ENCODE results near the gene RGS4. TPM values are rescaled to one million over a fixed set of nuclear protein-coding genes. Genes with fewer than 3 reads are reported as not detected.

Gene RGS4
- total and polyA plus RNA-seq, 2 of the 13 experiments (the other 11 are each of a cell fraction or from before 2014, with no cell fraction given): not detected

GRCh38 chr1:163119707-163120106 is 50.5 kb downstream of the RGS4 start (continued):
- TF ChIP-seq STAT6 (CRISPR knock-in tag; IDR thresholded peaks at IDR 0.05; ENCODE audit: borderline replicate concordance) (no peak), ZNF17 (CRISPR knock-in tag; IDR thresholded peaks at IDR 0.05) (no peak), ZKSCAN8 (CRISPR knock-in tag; IDR thresholded peaks at IDR 0.05; ENCODE audit: borderline replicate concordance) (no peak)

DNA sequence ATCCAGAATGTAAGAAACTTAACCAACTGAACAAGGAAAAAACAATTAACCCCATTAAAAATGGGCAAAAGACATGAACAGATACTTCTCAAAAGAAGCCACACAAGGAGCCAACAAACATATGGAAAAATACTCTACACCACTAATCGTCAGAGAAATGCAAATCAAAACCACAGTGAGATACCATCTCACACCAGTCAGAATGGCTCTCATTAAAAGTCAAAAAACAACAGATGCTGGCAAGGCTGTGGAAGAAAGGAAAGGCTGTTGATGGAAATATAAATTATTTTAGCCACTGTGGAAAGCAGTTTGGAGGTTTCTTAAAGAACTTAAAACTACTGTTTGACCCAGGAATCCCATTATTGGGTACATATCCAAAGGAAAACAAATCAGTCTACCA is 51.2 kb downstream of the RGS4 start:
- FAIRE-seq (no peak), DNase-seq (ENCODE audit: low spot score) (no peak), ATAC-seq (no peak)
- Histone ChIP-seq H2AFZ (ENCODE audit: low read length) (no peak overlapping the region), H3K36me3 (replicated peaks in 1 of 2; ENCODE audit: control insufficient read depth in 1 of 2, insufficient read depth in 2 of 2, low read length in 2 of 2) (no peaks in the 10 kb centered on the region), H4K20me1 (ENCODE audit: insufficient read depth, low read length) (no peaks in the 10 kb centered on the region), H3K4me2 (ENCODE audit: low read depth, low read length) (no peak overlapping the region), H3K9ac (ENCODE audit: insufficient read depth, low read depth, low read length) (no peak overlapping the region), H3K27ac (ENCODE audit: extremely low read length, insufficient read depth, low read length) (no peak overlapping the region), H3K4me1 (ENCODE audit: insufficient read depth, low read length) (no peaks in the 10 kb centered on the region), H3K79me2 (ENCODE audit: insufficient read depth, low read length) (no peaks in the 10 kb centered on the region), H3K9me3 (ENCODE audit: low read length) (no peaks in the 10 kb centered on the region), H3K4me3 (replicated peaks in 1 of 3; ENCODE audit: insufficient read depth in 1 of 3, low read depth in 2 of 3, low read length in 3 of 3) (no peak overlapping the region), H3K27me3 (ENCODE audit: control insufficient read depth in 1 of 2, insufficient read depth in 2 of 2, low read length in 2 of 2) (no peaks in the 10 kb centered on the region; a peak in 1 of 5 replicates)
- CTCF ChIA-PET (ENCODE audit: low intra/inter-chr PET ratio, low total read pairs): no interaction called here
- no TSS peak for BruUV-seq (replicated peaks)
- intact Hi-C loops (cut with micrococcal nuclease; ENCODE audit: unreplicated experiment) (no loop called here), in situ Hi-C loops (cut with HindIII; ENCODE audit: extremely low pct_ligation_motif_present, low pct_unique_long_range_greater_than_20kb) (no loop called here)
- WGBS (ENCODE audit: low lambda C conversion rate): 3% methylated on average over 1 of the region's 1 CpG
- POLR2A ChIA-PET: no interaction called here
- TF ChIP-seq BRD4 (CRISPR knock-in tag; IDR thresholded peaks at IDR 0.05): no peak
- TF ChIP-seq, protein P1, sequence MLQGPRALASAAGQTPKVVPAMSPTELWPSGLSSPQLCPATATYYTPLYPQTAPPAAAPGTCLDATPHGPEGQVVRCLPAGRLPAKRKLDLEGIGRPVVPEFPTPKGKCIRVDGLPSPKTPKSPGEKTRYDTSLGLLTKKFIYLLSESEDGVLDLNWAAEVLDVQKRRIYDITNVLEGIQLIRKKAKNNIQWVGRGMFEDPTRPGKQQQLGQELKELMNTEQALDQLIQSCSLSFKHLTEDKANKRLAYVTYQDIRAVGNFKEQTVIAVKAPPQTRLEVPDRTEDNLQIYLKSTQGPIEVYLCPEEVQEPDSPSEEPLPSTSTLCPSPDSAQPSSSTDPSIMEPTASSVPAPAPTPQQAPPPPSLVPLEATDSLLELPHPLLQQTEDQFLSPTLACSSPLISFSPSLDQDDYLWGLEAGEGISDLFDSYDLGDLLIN (CRISPR knock-in tag; IDR thresholded peaks at IDR 0.05; ENCODE audit: borderline replicate concordance): no peak
- TF ChIP-seq AHDC1 (CRISPR knock-in tag; IDR thresholded peaks at IDR 0.05; ENCODE audit: borderline replicate concordance): no peak

Data from HepG2 (cell line).